Upper lobe of left lung (tissue), 6 donors: ENCODE measurements around the gene SLC40A1. TPM values are rescaled to one million over a fixed set of nuclear protein-coding genes. Genes with fewer than 3 reads are reported as not detected.

Experiments
- ATAC-seq, 2 donors: fragments of 200-7000 bp; cut with Tn5 transposase; one replicate each; pipeline ENCODE4 v1.9.1; 2022; ENCODE audit warnings: mild to moderate bottlenecking in 2 of 2, moderate library complexity in 2 of 2; ENCODE audit not compliant: low FRiP score in 2 of 2
- DNase-seq, 2 donors: peaks; one replicate each; pipeline ENCODE4 v3.0.0-alpha.2; 2019 to 2020
- H3K27ac ChIP-seq, 4 donors: fragments of 200-600 bp; sonication (generic); one replicate each; pipeline ENCODE4 v1.5.1; 2016 to 2019
- H3K27me3 ChIP-seq, 4 donors: fragments of 200-600 bp; sonication (generic); one replicate each; pipeline ENCODE4 v1.5.1; 2017 to 2019
- H3K36me3 ChIP-seq, 4 donors: fragments of 200-600 bp; sonication (generic); one replicate each; pipeline ENCODE4 v1.5.1; 2016 to 2019
- H3K4me1 ChIP-seq, 4 donors: fragments of 200-600 bp; sonication (generic); one replicate each; pipeline ENCODE4 v1.5.1; 2018 to 2019
- H3K4me3 ChIP-seq, 4 donors: fragments of 200-600 bp; sonication (generic); one replicate each; pipeline ENCODE4 v1.5.1; 2017 to 2019; ENCODE audit warnings: mild to moderate bottlenecking in 2 of 4, moderate library complexity in 1 of 4
- H3K9me3 ChIP-seq, 4 donors: fragments of 200-600 bp; sonication (generic); one replicate each; pipeline ENCODE4 v1.5.1; 2018 to 2019
- EP300 ChIP-seq, 4 donors: sonication (generic); formaldehyde crosslinking; IDR thresholded peaks; one replicate each; pipeline ENCODE4 v1.5.1; 2017; ENCODE audit warnings: antibody characterized with exemption in 4 of 4, control low read depth in 2 of 4
- POLR2A ChIP-seq, 4 donors: fragments of 450-650 bp; IDR thresholded peaks; one replicate each; pipeline ENCODE4 v1.5.1; 2016 to 2017; ENCODE audit warnings: antibody characterized with exemption in 4 of 4, mild to moderate bottlenecking in 2 of 4
- POLR2AphosphoS5 ChIP-seq, 2 donors: sonication (generic); formaldehyde crosslinking; IDR thresholded peaks; one replicate each; pipeline ENCODE4 v1.5.1; 2017; ENCODE audit warnings: antibody characterized with exemption in 2 of 2
- WGBS, 2 donors: methylation state at CpG; one replicate each; pipeline ENCODE4 v1.1.5; 2017 to 2018; 5-methylcytosine and 5-hydroxymethylcytosine counted together
- total RNA-seq, 6 donors: library from RNA; depleted of rRNA in 4 of 6; stranded (reverse); fragments of >200 nt in 4 of 6; gene quantifications; one replicate each; pipeline versions ENCODE4 v1.1.0 to v1.2.1, GENCODE V29; 2016 to 2021
- TF ChIP-seq, protein P1 (sequence below), 6 experiments: fragments of 450-650 bp in 4 of 6; fragments of 200-600 bp in 2 of 6; sonication (generic) in 2 of 6; IDR thresholded peaks; one replicate each; pipeline ENCODE4 v1.5.1; 2016 to 2019; ENCODE audit warnings: antibody characterized with exemption in 6 of 6
- donor health status: DM: no; HTN: no; CAD: no; lungs with moderate emphysema.
- donor health status: DM: no; HTN: yes; CAD: no; lungs with severe emphysema.

SLC40A1 gene
- total RNA-seq, 6 donors from 2014 or later: 67.4 to 154 (median 131) TPM

DNA sequence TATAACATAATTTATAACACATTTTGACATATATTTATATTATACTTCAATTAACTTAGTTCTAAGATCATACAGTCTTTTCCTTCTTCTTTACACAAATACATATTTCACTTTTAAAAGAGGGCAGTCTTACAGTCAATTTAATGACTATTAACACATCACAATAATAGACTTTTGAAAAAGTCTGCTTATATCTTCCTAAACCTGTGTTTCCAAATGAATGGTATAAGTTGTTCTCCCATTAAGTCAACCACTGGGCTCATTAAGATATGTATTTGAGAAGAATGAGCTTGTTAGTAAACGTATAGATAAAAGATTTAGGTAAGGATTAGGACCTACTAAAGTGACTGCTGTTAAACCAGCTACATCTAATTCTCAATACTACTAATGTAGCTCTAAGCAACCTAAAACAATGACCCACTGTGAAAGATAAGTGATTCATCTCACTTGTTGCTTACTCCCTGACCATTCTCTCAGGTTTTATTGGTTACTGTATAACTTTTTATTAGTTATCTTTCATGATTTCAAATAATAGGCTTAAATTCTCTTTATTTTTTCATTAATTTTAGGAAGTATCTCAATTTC lies 27.0 kb downstream of the SLC40A1 start:
- H3K27me3 ChIP-seq: no peaks in the 10 kb centered on the region
- H3K27ac ChIP-seq: no peak overlapping the region
- DNase-seq: no peak
- 77 to 82% methylated on average over 1 of the region's 1 CpG for WGBS, 2 donors
- no peaks in the 10 kb centered on the region for H3K9me3 ChIP-seq
- H3K4me3 ChIP-seq: no peak overlapping the region
- peaks cover 0 to 15% (median 1%) of the 10 kb centered on the region in 4 donors for H3K4me1 ChIP-seq
- peaks cover 0 to 2% (median 0%) of the 10 kb centered on the region in 4 donors for H3K36me3 ChIP-seq
- no peak for ATAC-seq
- no peak for TF ChIP-seq EP300 (IDR thresholded peaks at IDR 0.05)
- TF ChIP-seq, protein P1, sequence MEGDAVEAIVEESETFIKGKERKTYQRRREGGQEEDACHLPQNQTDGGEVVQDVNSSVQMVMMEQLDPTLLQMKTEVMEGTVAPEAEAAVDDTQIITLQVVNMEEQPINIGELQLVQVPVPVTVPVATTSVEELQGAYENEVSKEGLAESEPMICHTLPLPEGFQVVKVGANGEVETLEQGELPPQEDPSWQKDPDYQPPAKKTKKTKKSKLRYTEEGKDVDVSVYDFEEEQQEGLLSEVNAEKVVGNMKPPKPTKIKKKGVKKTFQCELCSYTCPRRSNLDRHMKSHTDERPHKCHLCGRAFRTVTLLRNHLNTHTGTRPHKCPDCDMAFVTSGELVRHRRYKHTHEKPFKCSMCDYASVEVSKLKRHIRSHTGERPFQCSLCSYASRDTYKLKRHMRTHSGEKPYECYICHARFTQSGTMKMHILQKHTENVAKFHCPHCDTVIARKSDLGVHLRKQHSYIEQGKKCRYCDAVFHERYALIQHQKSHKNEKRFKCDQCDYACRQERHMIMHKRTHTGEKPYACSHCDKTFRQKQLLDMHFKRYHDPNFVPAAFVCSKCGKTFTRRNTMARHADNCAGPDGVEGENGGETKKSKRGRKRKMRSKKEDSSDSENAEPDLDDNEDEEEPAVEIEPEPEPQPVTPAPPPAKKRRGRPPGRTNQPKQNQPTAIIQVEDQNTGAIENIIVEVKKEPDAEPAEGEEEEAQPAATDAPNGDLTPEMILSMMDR (IDR thresholded peaks at IDR 0.05): no peak
- TF ChIP-seq POLR2AphosphoS5 (IDR thresholded peaks at IDR 0.05): no peak
- TF ChIP-seq POLR2A (IDR thresholded peaks at IDR 0.05): no peak

DNA sequence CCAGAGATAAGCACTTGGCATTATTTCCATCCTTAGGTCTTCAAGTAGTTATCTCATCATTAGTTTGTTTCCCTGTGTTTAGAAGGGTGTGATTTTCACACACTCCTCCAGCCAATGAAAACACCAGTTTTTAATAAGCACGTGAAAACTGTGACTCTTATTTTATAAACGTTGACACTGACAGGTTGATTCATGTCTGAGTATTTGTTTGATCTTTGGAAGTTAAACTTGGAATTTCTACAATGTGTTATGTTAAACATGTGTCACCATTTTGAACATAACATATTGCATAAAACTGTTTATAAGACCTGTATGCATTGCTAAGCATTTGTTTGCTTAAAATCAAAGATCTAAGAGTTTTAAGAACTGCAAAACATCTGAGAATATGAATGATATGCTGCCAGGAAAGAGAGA lies 27.6 kb downstream of the SLC40A1 start:
- Histone ChIP-seq H3K27ac (peak overlapping the region in 1 of 4 donors; percentile 54), H3K4me1 (peaks cover 0 to 16% (median 0%) of the 10 kb centered on the region in 4 donors), H3K36me3 (no peaks in the 10 kb centered on the region), H3K9me3 (no peaks in the 10 kb centered on the region), H3K4me3 (no peak overlapping the region), H3K27me3 (no peaks in the 10 kb centered on the region)
- 22 to 24% methylated on average over 2 of the region's 2 CpGs for whole genome bisulfite sequencing, 2 donors
- DNase-seq: no peak
- no peak for TF ChIP-seq POLR2A (IDR thresholded peaks at IDR 0.05)
- no peak for TF ChIP-seq POLR2AphosphoS5 (IDR thresholded peaks at IDR 0.05)
- TF ChIP-seq EP300 (IDR thresholded peaks at IDR 0.05): no peak
- TF ChIP-seq, protein P1 (IDR thresholded peaks at IDR 0.05): no peak
- ATAC-seq: no peak

DNA sequence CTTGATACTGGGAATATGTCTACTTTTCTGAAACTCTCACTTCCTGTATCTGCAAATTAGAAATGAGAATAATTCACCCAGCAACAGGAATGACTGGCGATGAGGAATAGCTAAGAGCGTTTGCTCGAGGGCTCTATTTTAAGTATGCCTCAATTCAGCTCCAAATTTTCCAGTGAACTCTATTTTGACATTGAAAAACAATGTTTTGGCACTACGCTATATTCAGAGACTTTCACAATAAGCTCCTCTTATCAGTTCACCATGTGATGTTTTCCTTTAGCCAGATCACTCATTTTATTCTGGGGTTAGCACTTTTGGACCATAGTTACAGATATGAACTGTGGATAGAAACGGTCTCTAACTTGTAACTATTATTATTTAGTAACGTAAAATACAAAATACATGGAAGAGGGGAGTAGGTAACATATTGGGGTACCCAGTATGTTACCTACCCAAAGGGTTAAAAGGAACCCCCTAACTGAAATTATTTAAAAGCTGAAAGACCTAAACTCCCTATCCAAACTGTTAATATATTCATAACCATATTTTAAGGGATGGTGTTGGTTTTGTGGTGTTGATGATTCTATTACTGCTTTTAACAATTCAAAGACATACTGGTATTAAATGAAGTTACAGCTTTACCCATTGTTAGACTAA lies 28.1 kb downstream of the SLC40A1 start:
- peak overlapping the region in 2 of 4 donors; percentile 50 to 54 for H3K27ac ChIP-seq

DNA sequence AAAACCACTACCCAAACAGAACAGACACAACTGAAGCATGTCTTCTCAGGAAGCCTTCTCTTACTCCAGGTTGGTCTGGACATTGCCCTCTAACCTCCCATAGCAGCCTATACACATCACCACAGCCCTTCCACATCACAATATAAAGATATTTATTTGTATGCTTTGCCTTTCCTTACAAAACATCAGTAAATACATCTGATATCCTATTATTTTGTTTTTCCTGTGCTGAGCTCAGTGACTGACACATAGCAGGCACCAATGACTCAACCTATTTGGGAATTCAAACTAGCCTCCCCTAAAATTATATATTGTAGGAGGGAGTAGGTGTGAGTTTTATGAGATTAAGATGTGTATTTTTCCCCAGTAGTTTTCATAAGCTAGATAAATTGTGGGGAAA lies 28.8 kb downstream of the SLC40A1 start:
- no peak for ATAC-seq
- H3K36me3 ChIP-seq: no peaks in the 10 kb centered on the region
- no peak for DNase-seq
- H3K27ac ChIP-seq: peak overlapping the region in 2 of 4 donors; percentile 35 to 50
- H3K4me3 ChIP-seq: no peak overlapping the region
- TF ChIP-seq EP300 (IDR thresholded peaks at IDR 0.05) (no peak), POLR2AphosphoS5 (IDR thresholded peaks at IDR 0.05) (no peak), POLR2A (IDR thresholded peaks at IDR 0.05) (no peak)
- TF ChIP-seq, protein P1 (IDR thresholded peaks at IDR 0.05): no peak
- H3K9me3 ChIP-seq: no peaks in the 10 kb centered on the region
- H3K27me3 ChIP-seq: no peaks in the 10 kb centered on the region
- peaks cover 0 to 16% (median 0%) of the 10 kb centered on the region in 4 donors for H3K4me1 ChIP-seq

More for the DNA sequence above, 28.1 kb downstream of the SLC40A1 start:
- ATAC-seq (peak in 1 of 2 donors; percentile 43), DNase-seq (no peak)
- TF ChIP-seq, protein P1 (IDR thresholded peaks at IDR 0.05): no peak
- TF ChIP-seq POLR2A (IDR thresholded peaks at IDR 0.05) (no peak), POLR2AphosphoS5 (IDR thresholded peaks at IDR 0.05) (no peak), EP300 (IDR thresholded peaks at IDR 0.05) (no peak)
- H3K36me3 ChIP-seq: no peaks in the 10 kb centered on the region
- H3K27me3 ChIP-seq: no peaks in the 10 kb centered on the region
- H3K9me3 ChIP-seq: no peaks in the 10 kb centered on the region
- H3K4me1 ChIP-seq: peaks cover 0 to 16% (median 0%) of the 10 kb centered on the region in 4 donors
- WGBS, 2 donors: 48 to 50% methylated on average over 6 of the region's 6 CpGs
- H3K4me3 ChIP-seq: no peak overlapping the region
